Measurements from ENCODE around the gene NIPAL3. TPM values are rescaled to one million over a fixed set of nuclear protein-coding genes. Genes with fewer than 3 reads are reported as not detected.

NIPAL3 gene
- total RNA-seq, 1 donor from 2014 or later, result 21.3 TPM

GRCh38 chr1:24437631-24438396 is 22.2 kb downstream of the NIPAL3 start:
- no peaks in the 10 kb centered on the region for H3K9me3 Mint-ChIP-seq
- peaks cover 11% of the 10 kb centered on the region for H3K36me3 Mint-ChIP-seq
- no peaks in the 10 kb centered on the region for H3K27me3 Mint-ChIP-seq (ENCODE audit: low read depth)
- no peak overlapping the region for H3K27ac Mint-ChIP-seq
- H3K4me1 Mint-ChIP-seq, result peaks cover 5% of the 10 kb centered on the region
- no peak overlapping the region for H3K4me3 Mint-ChIP-seq
- DNase-seq (ENCODE audit: low spot score in 2 of 2, unreplicated experiment in 2 of 2), result no peak
- no peak for TF ChIP-seq CTCF (IDR thresholded peaks at IDR 0.05; ENCODE audit: unreplicated experiment)

GRCh38 chr1:24438423-24438901 is 22.9 kb downstream of the NIPAL3 start:
- peaks cover 9% of the 10 kb centered on the region for H3K36me3 Mint-ChIP-seq
- no peak overlapping the region for H3K27ac Mint-ChIP-seq
- H3K4me1 Mint-ChIP-seq, result peaks cover 12% of the 10 kb centered on the region
- no peak overlapping the region for H3K4me3 Mint-ChIP-seq
- TF ChIP-seq CTCF (IDR thresholded peaks at IDR 0.05; ENCODE audit: unreplicated experiment), result no peak
- no peaks in the 10 kb centered on the region for H3K27me3 Mint-ChIP-seq (ENCODE audit: low read depth)
- DNase-seq (ENCODE audit: low spot score in 2 of 2, unreplicated experiment in 2 of 2), result no peak
- no peaks in the 10 kb centered on the region for H3K9me3 Mint-ChIP-seq

DNA sequence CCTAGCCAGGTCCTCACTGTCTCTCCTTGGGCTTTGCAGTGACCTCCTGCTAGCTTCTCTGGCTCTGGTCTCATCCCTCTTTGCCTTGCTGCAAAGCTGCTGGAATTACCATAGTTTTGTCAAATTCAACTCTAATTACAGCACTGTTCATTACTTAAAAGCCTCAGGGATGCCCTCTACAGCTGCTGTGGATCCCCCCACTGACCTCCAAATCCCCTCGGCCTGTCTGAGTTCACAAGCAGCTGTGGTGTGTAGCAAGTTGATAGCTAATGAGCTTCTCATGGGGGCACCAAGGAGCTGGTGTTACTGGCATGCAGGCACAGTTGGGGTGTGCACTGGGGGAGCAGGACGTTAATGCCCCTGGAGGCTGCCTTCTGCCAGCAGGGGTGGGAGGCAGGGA is 24.8 kb downstream of the NIPAL3 start:
- Mint-ChIP-seq H3K27me3 (ENCODE audit: low read depth) (no peaks in the 10 kb centered on the region), H3K4me1 (peaks cover 16% of the 10 kb centered on the region), H3K9me3 (no peaks in the 10 kb centered on the region), H3K27ac (no peak overlapping the region), H3K4me3 (no peak overlapping the region), H3K36me3 (peaks cover 3% of the 10 kb centered on the region)
- no peak for TF ChIP-seq CTCF (IDR thresholded peaks at IDR 0.05; ENCODE audit: unreplicated experiment)
- no peak for DNase-seq (ENCODE audit: low spot score in 2 of 2, unreplicated experiment in 2 of 2)

GRCh38 chr1:24441480-24441879 is 25.9 kb downstream of the NIPAL3 start:
- Mint-ChIP-seq H3K9me3 (peaks cover 2% of the 10 kb centered on the region), H3K4me3 (no peak overlapping the region), H3K27me3 (ENCODE audit: low read depth) (no peaks in the 10 kb centered on the region), H3K27ac (no peak overlapping the region), H3K36me3 (peaks cover 7% of the 10 kb centered on the region), H3K4me1 (peaks cover 18% of the 10 kb centered on the region)
- TF ChIP-seq CTCF (IDR thresholded peaks at IDR 0.05; ENCODE audit: unreplicated experiment), result no peak
- DNase-seq (ENCODE audit: low spot score in 2 of 2, unreplicated experiment in 2 of 2), result no peak

DNA sequence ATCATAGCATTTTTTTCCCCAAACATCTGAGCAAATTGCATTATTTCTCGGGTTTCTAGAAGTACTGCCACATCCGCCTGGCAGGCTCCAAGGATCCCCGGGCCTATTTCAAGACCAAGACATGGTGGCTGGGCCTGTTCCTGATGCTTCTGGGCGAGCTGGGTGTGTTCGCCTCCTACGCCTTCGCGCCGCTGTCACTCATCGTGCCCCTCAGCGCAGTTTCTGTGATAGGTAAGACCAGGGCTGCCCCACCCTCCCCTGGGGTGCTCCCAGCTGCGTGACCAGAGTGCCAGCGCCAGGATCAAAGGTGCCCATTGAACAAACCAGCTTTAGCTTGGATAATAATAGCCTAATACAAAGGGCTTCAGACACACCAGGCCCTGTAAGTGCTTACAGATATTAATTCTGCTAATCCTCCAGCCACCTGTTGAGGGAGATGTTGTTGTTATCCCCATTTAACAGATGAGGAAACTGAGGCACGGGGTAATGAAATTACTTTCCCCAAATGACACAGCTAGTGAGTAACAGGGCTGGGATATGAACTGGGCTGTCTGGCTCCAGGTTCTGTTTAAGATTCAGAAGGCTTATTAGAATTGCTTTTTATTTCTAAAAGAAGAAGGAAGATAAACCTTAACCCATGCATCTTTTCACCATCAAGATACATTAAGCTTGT is 26.5 kb downstream of the NIPAL3 start:
- Mint-ChIP-seq H3K27me3 (ENCODE audit: low read depth) (no peaks in the 10 kb centered on the region), H3K36me3 (peaks cover 13% of the 10 kb centered on the region), H3K9me3 (peaks cover 4% of the 10 kb centered on the region), H3K4me3 (no peak overlapping the region), H3K27ac (no peak overlapping the region), H3K4me1 (peaks cover 18% of the 10 kb centered on the region)
- TF ChIP-seq CTCF (IDR thresholded peaks at IDR 0.05; ENCODE audit: unreplicated experiment), result no peak
- DNase-seq (ENCODE audit: low spot score in 2 of 2, unreplicated experiment in 2 of 2), result no peak

Data from mesothelial cell of epicardium (in vitro differentiated cells).